ENCODE results near the gene SSTR3. TPM values are rescaled to one million over a fixed set of nuclear protein-coding genes. Genes with fewer than 3 reads are reported as not detected.

The SSTR3 gene
- total RNA-seq, 1 experiment from 2014 or later = not detected

- no TSS peak for BruUV-seq (replicated peaks)
- CTCF ChIA-PET = interaction anchor here (0.6 kb wide), 1 partner anchor 27 kb away, joined by 8 read pairs; no protein-coding TSS in a partner anchor
Measured at GRCh38 chr22:37256075-37256726, 43.9 kb upstream of the SSTR3 start.

GRCh38 chr22:37255558-37256006 is 43.3 kb upstream of the SSTR3 start:
- BruUV-seq (replicated peaks) = no TSS peak
- POLR2A ChIA-PET (ENCODE audit: low non-redundant PET) = no interaction called here
- intact Hi-C loops (cut with micrococcal nuclease; ENCODE audit: unreplicated experiment) = no loop called here

More at GRCh38 chr22:37256075-37256726, 43.9 kb upstream of the SSTR3 start:
- Histone ChIP-seq H3K36me3 (ENCODE audit: insufficient read depth, low read length, poor library complexity, severe bottlenecking) (no peaks in the 10 kb centered on the region), H3K27ac (ENCODE audit: low read depth, low read length, poor library complexity, severe bottlenecking) (no peak overlapping the region), H3K4me3 (ENCODE audit: low read depth, low read length, poor library complexity, severe bottlenecking) (no peak overlapping the region), H3K27me3 (replicated peaks; ENCODE audit: insufficient read depth, low read depth, low read length, poor library complexity) (no peaks in the 10 kb centered on the region), H3K9me3 (ENCODE audit: low read depth, low read length, poor library complexity, severe bottlenecking) (no peaks in the 10 kb centered on the region), H3K4me1 (ENCODE audit: insufficient read depth, low read length, poor library complexity, severe bottlenecking) (peaks cover 15% of the 10 kb centered on the region)
- POLR2A ChIA-PET (ENCODE audit: low non-redundant PET) = no interaction called here
- intact Hi-C loops (cut with micrococcal nuclease; ENCODE audit: unreplicated experiment) = no loop called here
- TF ChIP-seq CTCF (conservative IDR thresholded peaks at IDR 0.05; ENCODE audit: low read depth, low read length) (no peak), EZH2 (IDR thresholded peaks at IDR 0.05; ENCODE audit: borderline replicate concordance, low read depth, low read length, poor library complexity, severe bottlenecking) (no peak)
- no peak for DNase-seq (ENCODE audit: low spot score)

GRCh38 chr22:37254867-37255233 is 42.6 kb upstream of the SSTR3 start:
- TF ChIP-seq EZH2 (IDR thresholded peaks at IDR 0.05; ENCODE audit: borderline replicate concordance, low read depth, low read length, poor library complexity, severe bottlenecking) = no peak
- TF ChIP-seq CTCF (conservative IDR thresholded peaks at IDR 0.05; ENCODE audit: low read depth, low read length) = no peak
- Histone ChIP-seq H3K4me1 (ENCODE audit: insufficient read depth, low read length, poor library complexity, severe bottlenecking) (peaks cover 8% of the 10 kb centered on the region), H3K27me3 (replicated peaks; ENCODE audit: insufficient read depth, low read depth, low read length, poor library complexity) (no peaks in the 10 kb centered on the region), H3K4me3 (ENCODE audit: low read depth, low read length, poor library complexity, severe bottlenecking) (no peak overlapping the region), H3K9me3 (ENCODE audit: low read depth, low read length, poor library complexity, severe bottlenecking) (no peaks in the 10 kb centered on the region), H3K27ac (ENCODE audit: low read depth, low read length, poor library complexity, severe bottlenecking) (no peak overlapping the region), H3K36me3 (ENCODE audit: insufficient read depth, low read length, poor library complexity, severe bottlenecking) (no peaks in the 10 kb centered on the region)
- ChIA-PET POLR2A (ENCODE audit: low non-redundant PET) (no interaction called here), CTCF (interaction anchor here (0.5 kb wide), 1 partner anchor 1499 kb away, joined by 4 read pairs; no protein-coding TSS in a partner anchor)
- no TSS peak for BruUV-seq (replicated peaks)
- no peak for DNase-seq (ENCODE audit: low spot score)
- intact Hi-C loops (cut with micrococcal nuclease; ENCODE audit: unreplicated experiment) = no loop called here

More at GRCh38 chr22:37255558-37256006, 43.3 kb upstream of the SSTR3 start:
- no peak overlapping the region for H3K27ac ChIP-seq (ENCODE audit: low read depth, low read length, poor library complexity, severe bottlenecking)
- H3K9me3 ChIP-seq (ENCODE audit: low read depth, low read length, poor library complexity, severe bottlenecking) = no peaks in the 10 kb centered on the region
- H3K36me3 ChIP-seq (ENCODE audit: insufficient read depth, low read length, poor library complexity, severe bottlenecking) = no peaks in the 10 kb centered on the region
- no peak for DNase-seq (ENCODE audit: low spot score)
- CTCF ChIA-PET = interaction anchor here (0.6 kb wide), 1 partner anchor 27 kb away, joined by 8 read pairs; no protein-coding TSS in a partner anchor
- no peaks in the 10 kb centered on the region for H3K27me3 ChIP-seq (replicated peaks; ENCODE audit: insufficient read depth, low read depth, low read length, poor library complexity)
- TF ChIP-seq CTCF (conservative IDR thresholded peaks at IDR 0.05; ENCODE audit: low read depth, low read length) (no peak), EZH2 (IDR thresholded peaks at IDR 0.05; ENCODE audit: borderline replicate concordance, low read depth, low read length, poor library complexity, severe bottlenecking) (no peak)
- no peak overlapping the region for H3K4me3 ChIP-seq (ENCODE audit: low read depth, low read length, poor library complexity, severe bottlenecking)
- H3K4me1 ChIP-seq (ENCODE audit: insufficient read depth, low read length, poor library complexity, severe bottlenecking) = peaks cover 13% of the 10 kb centered on the region
